ENCODE results near the gene FEM1B.
"Not testable (repeated sequence)": the region's sequence is repeated elsewhere in the genome, so short reads cannot be mapped to it uniquely, and the experiment has no call there.

FEM1B gene

GRCh38 chr15:68277603-68278344 is at the start of gene FEM1B:
FEM1B (plus strand) TSS chr15:68277745; CDS start chr15:68278418, 673 bp downstream.
- DNase-seq, result peak; percentile 96 to 97
- TF ChIP-seq GATA1 (IDR thresholded peaks at IDR 0.05; ENCODE audit: low read depth, low read length) (no peak), POLR2A (IDR thresholded peaks at IDR 0.05; ENCODE audit: low read length) (peak; percentile 81)

DNA sequence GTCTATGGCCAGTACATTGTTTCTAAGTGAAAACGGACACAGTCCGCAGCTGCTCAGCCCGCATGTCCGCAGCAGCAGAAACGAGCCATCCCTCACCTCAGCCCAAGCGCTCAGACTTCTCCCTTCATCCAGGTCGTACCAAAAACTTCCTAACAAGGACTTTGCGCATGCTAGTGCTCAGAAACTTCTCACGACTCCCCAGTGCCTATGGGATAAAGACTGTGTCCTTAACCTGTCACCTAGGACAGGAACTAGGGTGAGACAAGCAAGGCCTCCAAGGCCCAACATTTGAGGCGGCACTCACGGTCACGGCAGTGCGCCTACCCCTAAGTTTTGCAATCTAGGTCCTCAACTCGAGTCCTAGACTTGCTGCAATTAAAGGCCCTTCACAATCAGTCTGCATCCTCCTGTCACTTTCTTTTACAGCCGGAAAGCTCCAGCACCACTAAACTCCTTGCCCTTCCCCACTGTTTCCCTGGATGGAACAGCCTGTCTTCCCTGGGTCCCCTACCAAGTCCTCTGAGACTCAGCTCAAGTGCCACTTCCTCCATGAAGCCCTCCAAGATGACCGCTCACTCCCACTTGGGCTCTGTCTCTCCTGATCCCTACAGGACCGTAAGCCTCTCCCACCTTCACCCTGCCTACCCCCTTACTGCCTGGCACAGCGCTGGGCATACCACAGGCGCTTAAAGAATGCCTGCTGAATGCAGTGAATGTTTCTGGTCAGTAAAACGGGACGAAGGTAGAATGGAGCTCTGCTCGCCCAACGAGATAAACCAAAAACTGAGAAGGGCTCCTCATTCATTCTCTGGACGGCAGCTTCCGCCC is 49.2 kb upstream of the FEM1B start:
- TF ChIP-seq POLR2A (IDR thresholded peaks at IDR 0.05; ENCODE audit: low read length), result no peak
- TF ChIP-seq GATA1 (IDR thresholded peaks at IDR 0.05; ENCODE audit: low read depth, low read length), result no peak
- DNase-seq, result peak; percentile 53 to 56

DNA sequence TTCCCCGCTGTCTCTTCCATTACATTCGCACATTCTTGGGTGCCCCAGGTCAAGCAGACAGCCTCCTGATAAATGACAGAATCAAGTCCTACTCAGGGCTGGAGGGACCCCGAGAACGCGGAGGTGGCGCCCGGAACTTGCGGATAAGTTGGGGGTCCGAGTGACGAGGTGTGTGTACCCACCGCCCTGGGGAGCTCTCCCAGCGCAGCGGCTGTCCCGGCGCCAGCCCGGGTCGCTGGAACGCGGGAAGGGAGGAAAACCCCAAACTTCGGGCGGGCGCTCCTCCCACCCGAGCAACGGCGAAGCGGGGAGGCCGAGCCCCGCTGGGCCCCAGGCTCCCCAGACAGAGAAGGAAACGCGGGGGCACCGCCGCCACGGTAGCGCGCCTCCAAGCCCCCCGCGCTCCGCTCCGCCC is 48.6 kb upstream of the FEM1B start:
- TF ChIP-seq POLR2A (IDR thresholded peaks at IDR 0.05; ENCODE audit: low read length), result no peak
- peak; percentile 64 to 68 for DNase-seq

- no peak for TF ChIP-seq GATA1 (IDR thresholded peaks at IDR 0.05; ENCODE audit: low read depth, low read length)
- peak; percentile 58 for TF ChIP-seq POLR2A (IDR thresholded peaks at IDR 0.05; ENCODE audit: low read length)
- peak; percentile 88 to 91 for DNase-seq
Observed at GRCh38 chr15:68229386-68230156, 48.0 kb upstream of the FEM1B start, which contains the start of gene CLN6. CLN6 (minus strand) TSS chr15:68229728; CDS start chr15:68229584, 144 bp downstream.

GRCh38 chr15:68230157-68231100 is 47.1 kb upstream of the FEM1B start:
- TF ChIP-seq POLR2A (IDR thresholded peaks at IDR 0.05; ENCODE audit: low read length), result no peak
- no peak for TF ChIP-seq GATA1 (IDR thresholded peaks at IDR 0.05; ENCODE audit: low read depth, low read length)
- peak in 1 of 2 experiments; percentile 35 for DNase-seq

GRCh38 chr15:68231102-68231818 is 46.3 kb upstream of the FEM1B start:
- DNase-seq, result no peak
- TF ChIP-seq POLR2A (IDR thresholded peaks at IDR 0.05; ENCODE audit: low read length) (no peak), GATA1 (IDR thresholded peaks at IDR 0.05; ENCODE audit: low read depth, low read length) (no peak)

DNA sequence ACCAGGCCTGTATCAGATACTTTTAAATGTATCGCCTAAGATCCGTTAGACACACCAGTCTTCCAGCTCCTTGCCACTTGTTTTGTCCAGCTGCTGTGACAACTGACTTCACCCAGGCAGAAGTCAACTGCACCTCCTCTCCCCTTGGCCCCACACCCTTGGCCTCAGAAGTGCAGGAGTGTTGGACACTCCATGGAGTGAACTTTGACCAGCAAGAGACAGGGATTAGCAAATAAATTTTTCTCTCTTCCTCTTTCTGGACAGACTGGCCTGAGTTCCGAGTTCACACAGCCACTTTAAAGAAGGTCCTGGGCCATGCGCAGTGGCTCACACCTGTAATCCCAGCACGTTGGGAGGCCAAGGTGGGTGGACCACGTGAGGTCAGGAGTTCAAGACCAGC is 45.1 kb upstream of the FEM1B start:
- DNase-seq, result no peak
- TF ChIP-seq GATA1 (IDR thresholded peaks at IDR 0.05; ENCODE audit: low read depth, low read length), result no peak
- no peak for TF ChIP-seq POLR2A (IDR thresholded peaks at IDR 0.05; ENCODE audit: low read length)

GRCh38 chr15:68232937-68233336 is 44.6 kb upstream of the FEM1B start:
- DNase-seq, result no peak
- TF ChIP-seq GATA1 (IDR thresholded peaks at IDR 0.05; ENCODE audit: low read depth, low read length), result no peak
- TF ChIP-seq POLR2A (IDR thresholded peaks at IDR 0.05; ENCODE audit: low read length), result no peak

DNA sequence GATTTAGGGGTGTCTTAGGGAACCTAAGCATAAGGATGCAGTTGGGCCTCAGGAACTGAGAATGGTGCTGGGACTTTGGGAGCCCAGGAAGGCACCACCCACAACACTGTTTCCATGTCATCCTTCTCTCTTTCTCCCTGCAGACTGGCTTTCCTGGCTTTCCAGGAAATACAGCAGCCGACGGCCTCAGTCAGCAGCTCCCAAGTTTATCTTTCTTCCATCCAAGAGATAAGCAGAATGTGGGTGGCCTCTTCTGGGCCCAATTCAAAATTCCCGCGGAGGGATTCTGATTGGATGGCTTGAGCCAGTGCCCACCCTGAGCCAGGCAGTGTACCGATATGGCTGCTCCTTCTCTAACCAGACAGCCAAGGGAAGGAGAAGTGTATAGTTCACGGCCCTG is 43.5 kb upstream of the FEM1B start:
- TF ChIP-seq GATA1 (IDR thresholded peaks at IDR 0.05; ENCODE audit: low read depth, low read length) (no peak), POLR2A (IDR thresholded peaks at IDR 0.05; ENCODE audit: low read length) (no peak)
- peak in 1 of 2 experiments; percentile 17 for DNase-seq

DNA sequence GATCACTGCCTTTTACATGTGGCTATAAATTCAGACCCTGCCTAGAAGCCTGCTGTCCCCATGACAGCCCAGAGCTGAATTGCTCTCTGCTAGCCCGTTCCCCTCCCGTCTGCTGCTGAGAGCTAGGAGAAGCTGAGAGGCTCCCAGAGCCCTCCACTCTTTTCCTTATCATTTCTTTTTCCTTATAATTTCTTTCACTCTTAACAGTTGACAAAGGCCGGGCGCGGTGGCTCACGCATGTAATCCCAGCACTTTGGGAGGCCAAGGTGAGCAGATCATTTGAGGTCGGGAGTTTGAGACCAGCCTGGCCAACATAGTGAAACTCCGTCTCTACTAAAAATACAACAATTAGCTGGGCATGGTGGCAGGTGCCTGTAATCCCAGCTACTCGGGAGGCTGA is 43.0 kb upstream of the FEM1B start:
- DNase-seq, result not testable (repeated sequence)

DNA sequence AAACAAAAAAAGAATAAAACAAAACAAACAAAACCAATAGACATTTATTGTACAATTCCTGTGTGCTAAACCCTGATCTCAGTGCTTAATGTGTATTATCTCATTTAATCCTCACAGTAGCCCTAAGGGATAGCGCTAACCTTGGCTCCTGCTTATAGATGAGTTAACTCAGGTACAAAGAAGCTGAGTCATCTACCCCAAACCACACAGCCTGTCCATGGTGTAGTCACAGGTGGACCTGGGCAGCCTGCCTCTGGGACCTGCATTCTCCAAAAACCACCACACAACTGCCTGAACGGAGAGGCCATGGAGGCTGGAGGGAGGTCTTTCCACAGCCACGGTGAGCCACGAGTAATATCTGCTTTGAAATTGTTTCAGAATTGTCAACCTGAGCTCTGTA is 42.5 kb upstream of the FEM1B start:
- TF ChIP-seq POLR2A (IDR thresholded peaks at IDR 0.05; ENCODE audit: low read length), result no peak
- TF ChIP-seq GATA1 (IDR thresholded peaks at IDR 0.05; ENCODE audit: low read depth, low read length), result no peak
- DNase-seq, result no peak

GRCh38 chr15:68239025-68239424 is 38.5 kb upstream of the FEM1B start:
- TF ChIP-seq POLR2A (IDR thresholded peaks at IDR 0.05; ENCODE audit: low read length) (no peak), GATA1 (IDR thresholded peaks at IDR 0.05; ENCODE audit: low read depth, low read length) (no peak)
- no peak for DNase-seq

All from erythroblast (primary cell).